Astrocyte of the spinal cord (primary cell): ENCODE results near the gene CHCHD4.
"Not testable (repeated sequence)": the region's sequence is repeated elsewhere in the genome, so short reads cannot be mapped to it uniquely, and the experiment has no call there.

Experiments used
- DNase-seq: peaks from one replicate; pipeline ENCODE4 v3.0.0; 2011; ENCODE audit warnings: low read depth, low spot score
- H3K4me3 ChIP-seq: 2 replicates; pipeline ENCODE4 v1.5.1; 2011; ENCODE audit warnings: low read depth, mild to moderate bottlenecking, low read length, moderate library complexity
- in situ Hi-C: cut with HindIII; loops from 2 replicates; pipeline ENCODE4 v1.10.0; 2017; ENCODE audit warnings: low sequenced_read_pairs
- TF ChIP-seq, protein P1 (sequence below): IDR thresholded peaks from 2 replicates; pipeline ENCODE4 v1.5.1; 2012; ENCODE audit warnings: low read depth, mild to moderate bottlenecking, low read length, inconsistent platforms

Gene CHCHD4

DNA sequence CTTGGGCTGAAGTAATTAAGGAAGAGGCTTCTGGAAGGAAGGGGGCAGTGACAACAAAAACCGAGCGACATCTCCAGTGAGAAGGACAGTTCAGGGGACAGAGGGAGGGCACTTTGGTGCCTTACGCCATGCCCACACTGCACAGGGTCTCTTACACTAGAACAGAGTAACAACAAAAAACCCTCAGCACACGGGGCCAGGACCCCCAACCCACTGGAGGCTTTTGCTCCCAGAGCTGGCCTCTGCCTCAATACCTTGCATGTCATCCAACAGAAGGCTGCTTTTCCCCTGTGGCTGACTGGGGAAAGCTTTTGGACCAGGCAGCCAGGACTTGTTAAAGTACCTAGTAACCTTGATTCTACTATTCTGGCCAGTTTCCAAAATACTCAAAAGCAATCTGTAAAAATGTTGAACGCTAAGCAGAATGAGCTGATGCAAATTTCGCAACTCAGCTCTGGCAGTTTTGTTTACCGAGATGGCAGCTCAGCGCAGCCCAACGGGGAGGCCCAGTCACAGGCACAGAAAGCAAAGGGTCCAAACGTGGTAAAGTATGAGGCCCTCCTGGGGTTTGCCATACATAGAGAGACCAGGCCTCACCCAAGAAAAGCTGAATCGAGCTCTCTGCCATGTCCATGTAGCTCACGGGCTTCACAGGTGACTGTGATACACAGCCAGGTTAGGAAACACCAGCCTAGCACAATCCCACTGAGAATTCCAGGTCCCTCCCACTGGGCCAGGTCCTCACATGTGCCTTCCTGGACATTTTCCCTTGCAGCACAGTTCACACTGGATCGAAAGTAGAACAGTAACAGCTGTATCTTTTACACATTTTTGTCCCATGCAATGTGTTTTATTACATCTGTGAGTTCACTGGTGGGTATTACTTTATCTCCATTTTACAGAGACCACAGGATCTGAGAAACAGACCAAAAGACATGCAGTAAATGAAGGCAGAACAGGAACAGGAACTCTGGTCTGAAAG lies 6.0 kb downstream of the CHCHD4 start:
- TF ChIP-seq, protein P1, sequence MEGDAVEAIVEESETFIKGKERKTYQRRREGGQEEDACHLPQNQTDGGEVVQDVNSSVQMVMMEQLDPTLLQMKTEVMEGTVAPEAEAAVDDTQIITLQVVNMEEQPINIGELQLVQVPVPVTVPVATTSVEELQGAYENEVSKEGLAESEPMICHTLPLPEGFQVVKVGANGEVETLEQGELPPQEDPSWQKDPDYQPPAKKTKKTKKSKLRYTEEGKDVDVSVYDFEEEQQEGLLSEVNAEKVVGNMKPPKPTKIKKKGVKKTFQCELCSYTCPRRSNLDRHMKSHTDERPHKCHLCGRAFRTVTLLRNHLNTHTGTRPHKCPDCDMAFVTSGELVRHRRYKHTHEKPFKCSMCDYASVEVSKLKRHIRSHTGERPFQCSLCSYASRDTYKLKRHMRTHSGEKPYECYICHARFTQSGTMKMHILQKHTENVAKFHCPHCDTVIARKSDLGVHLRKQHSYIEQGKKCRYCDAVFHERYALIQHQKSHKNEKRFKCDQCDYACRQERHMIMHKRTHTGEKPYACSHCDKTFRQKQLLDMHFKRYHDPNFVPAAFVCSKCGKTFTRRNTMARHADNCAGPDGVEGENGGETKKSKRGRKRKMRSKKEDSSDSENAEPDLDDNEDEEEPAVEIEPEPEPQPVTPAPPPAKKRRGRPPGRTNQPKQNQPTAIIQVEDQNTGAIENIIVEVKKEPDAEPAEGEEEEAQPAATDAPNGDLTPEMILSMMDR = no peak
- no peak overlapping the region for H3K4me3 ChIP-seq
- in situ Hi-C loops = no loop called here
- DNase-seq = no peak

DNA sequence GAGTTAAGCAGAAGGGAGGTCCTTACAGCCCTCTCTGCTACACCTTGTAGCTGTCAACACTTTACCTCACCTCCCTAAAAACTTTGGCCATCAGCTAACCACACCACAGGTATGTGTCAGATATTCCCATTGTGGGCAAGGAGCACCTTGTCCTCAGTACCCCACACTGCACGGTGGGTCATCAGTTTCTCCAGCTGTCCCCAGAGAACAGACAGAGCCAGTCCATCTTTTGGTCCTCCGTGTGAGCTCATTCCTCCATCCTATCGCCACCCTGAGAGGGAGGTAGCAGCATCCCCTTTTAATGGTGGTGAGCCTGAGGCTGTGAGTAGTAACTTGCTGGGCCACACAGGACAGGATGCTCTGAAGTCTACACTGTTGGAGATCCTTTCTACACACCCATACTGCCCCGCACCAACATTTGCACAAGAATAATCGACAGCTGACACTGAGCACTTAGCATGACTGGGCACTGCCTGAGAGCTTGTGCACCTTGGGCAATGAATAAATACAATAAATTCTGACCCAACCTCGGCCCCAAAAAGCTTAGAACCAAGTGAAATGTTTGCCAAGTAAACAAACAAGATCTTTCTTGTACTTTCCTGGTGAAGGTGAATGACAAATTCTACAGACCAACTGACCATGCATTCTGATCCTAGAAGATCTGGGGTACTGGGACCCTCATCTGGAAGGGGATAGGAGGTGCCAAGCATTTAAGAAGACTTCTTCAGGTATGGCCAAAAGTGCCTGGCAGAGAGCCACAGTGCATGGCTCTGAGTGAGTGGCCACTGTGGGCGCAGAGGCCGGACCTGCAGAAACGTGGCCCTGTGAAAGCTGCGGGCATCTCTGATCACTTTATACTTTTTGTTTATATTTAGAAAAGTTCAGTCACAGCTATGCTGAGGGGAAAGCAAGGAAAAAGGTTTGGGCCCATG lies 6.9 kb downstream of the CHCHD4 start:
- in situ Hi-C loops = no loop called here
- TF ChIP-seq, protein P1 = no peak
- no peak overlapping the region for H3K4me3 ChIP-seq
- no peak for DNase-seq

DNA sequence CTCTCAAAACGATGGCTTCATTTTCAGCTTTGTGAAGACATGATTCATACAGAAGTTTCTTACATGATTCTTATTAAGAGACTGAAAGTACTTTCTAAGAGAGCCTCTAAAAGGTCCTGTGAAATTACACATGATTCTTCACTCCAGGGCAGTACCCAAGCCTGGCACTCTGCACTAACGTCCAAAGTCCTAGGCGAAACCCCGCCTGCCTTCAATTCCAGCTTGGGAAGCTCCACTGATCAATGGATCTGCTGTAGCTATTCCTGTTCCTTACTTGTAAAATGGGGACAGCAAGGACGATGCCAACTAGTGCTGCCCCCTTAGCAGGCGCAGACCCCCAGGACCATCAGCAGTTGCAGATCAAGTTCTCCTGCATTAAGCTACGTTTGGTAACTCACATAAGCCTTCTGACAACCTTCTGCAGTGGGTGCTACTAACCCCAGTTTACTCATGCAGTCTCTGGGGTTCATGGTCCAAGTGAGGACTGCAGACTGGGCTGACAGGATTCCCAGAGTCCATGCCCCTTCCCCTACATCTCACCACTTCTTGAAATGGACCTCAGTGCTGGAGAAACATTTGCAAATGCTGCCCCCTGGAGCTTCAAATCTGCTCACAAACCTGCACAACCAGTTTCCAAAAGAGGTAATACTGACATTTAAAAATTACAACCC lies 10.6 kb downstream of the CHCHD4 start:
- in situ Hi-C loops = no loop called here
- H3K4me3 ChIP-seq = no peak overlapping the region
- DNase-seq = no peak
- TF ChIP-seq, protein P1 = peak; percentile 37

DNA sequence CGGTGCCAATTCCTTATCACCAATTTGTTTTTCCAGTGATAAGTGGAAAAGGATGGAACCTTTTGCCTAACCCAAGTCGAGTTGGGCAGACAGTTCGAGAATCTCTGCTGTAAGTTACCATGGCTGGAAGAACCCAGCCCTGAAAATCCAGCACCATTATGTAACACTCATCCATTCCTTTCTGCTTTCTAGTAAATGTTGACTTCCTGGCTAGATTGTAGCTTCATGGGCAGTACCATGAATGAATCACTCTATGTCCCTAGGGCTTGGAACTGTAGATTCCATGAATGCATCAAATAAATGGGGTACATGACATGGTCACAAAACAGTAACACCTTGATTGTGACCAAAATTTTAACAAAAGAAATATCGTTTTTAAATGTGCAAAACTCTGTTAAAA lies 14.0 kb downstream of the CHCHD4 start:
- in situ Hi-C loops = no loop called here
- TF ChIP-seq, protein P1 = no peak
- no peak for DNase-seq
- no peak overlapping the region for H3K4me3 ChIP-seq

DNA sequence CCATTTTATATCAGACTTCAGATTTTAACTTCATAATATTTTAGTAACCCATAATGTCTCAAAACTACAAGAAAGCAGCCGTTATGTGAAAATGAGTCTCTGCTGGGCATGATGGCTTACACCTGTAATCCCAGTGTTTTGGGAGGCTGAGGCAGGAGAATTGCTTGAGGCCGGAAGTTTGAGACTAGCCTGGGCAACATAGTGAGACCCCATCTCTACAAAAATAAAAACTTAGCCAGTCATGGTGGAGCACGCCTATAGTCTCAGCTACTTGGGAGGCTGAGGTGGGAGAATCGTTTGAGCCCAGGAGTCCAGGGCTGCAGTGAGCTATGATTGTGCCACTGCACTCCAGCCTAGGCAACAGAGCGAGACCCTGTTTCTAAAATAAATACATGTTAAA lies 14.8 kb downstream of the CHCHD4 start:
- H3K4me3 ChIP-seq, in situ Hi-C loops, DNase-seq: not testable (repeated sequence)

DNA sequence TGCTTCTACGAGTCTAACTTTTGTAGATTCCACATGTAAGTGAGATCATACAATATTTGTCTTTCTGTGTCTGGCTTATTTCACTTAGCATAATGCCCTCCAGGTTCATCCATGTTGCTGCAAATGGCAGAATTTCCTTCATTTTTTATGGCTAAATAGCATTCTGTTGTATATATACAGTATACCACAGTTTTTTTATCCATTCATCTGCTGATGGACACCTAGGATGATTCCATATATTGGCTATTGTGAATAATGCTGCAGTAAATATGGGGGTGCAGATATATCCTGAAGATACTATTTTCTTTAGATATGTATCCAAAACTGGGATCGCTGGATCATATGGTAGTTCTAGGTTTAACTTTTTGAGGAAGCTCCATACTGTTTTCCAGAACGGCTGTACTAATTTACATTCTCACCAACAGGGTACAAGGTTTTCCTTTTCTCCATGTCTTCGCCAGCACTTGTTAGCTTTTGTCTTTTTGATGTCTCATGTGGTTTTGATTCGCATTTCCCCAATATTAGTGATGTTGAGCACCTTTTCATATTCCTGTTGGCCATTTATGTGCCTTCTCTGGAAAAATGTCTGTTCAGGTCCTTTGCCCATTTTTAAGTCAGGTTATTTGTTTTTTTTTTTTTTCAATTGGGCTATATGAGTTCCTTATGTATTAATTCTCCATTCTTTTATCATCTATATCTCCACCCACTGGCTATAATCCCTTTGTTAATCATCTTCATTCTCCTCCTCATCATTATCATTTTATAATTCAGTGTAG lies 26.9 kb downstream of the CHCHD4 start:
- TF ChIP-seq, protein P1 = no peak
- H3K4me3 ChIP-seq = no peak overlapping the region
- DNase-seq = no peak
- in situ Hi-C loops = no loop called here
